Endothelial cell of umbilical vein (primary cell): ENCODE results near the gene DGKB. TPM values are rescaled to one million over a fixed set of nuclear protein-coding genes. Genes with fewer than 3 reads are reported as not detected.

Source experiments
- BruUV-seq: library from RNA; stranded (reverse); fragments of 400-500 nt; replicated peaks from 2 replicates; lab custom pipeline; 2021; lab: Mats Ljungman, UMichigan
- CTCF ChIA-PET: fragments of 300-600, 350-600 bp; sonication (Branson Sonifier 250); formaldehyde crosslinking; loops from one replicate; lab custom pipeline; 2021; ENCODE audit warnings: antibody characterized with exemption, inconsistent platforms; lab: Charles Lee
- POLR2A ChIA-PET: fragments of 300-600, 350-600 bp; sonication (Branson Sonifier 250); formaldehyde crosslinking; loops from one replicate; lab custom pipeline; 2021; ENCODE audit warnings: antibody characterized with exemption, inconsistent platforms; lab: Charles Lee
- DNase-seq: peaks from one replicate; pipeline ENCODE4 v3.0.0-alpha.2; 2011; ENCODE audit warnings: low read depth, low spot score
- FAIRE-seq: peaks from 2 replicates; lab custom pipeline; 2011; peaks lifted over from hg19 to GRCh38; lab: Jason Lieb, UNC
- H2AFZ ChIP-seq: 2 replicates; pipeline ENCODE4 v1.6.0; 2012; ENCODE audit warnings: low read depth, low read length, control low read depth, inconsistent platforms
- H3K27ac ChIP-seq: 2 replicates; pipeline ENCODE4 v1.5.1; 2011; ENCODE audit warnings: low read depth, mild to moderate bottlenecking, control low read depth, low read length, moderate library complexity; ENCODE audit not compliant: insufficient read depth
- H3K27me3 ChIP-seq, 2 experiments: 2 replicates each; pipeline versions ENCODE4 v1.6.0 to v1.6.1; 2011; ENCODE audit warnings: low read length in 2 of 2, mixed read lengths in 1 of 2; ENCODE audit not compliant: control insufficient read depth in 2 of 2, insufficient read depth in 2 of 2
- H3K36me3 ChIP-seq, 2 experiments: 2 replicates in 1 of 2; 3 replicates in 1 of 2; pipeline ENCODE4 v1.5.1; 2011; ENCODE audit warnings: low read length in 2 of 2, mild to moderate bottlenecking in 1 of 2, moderate library complexity in 1 of 2; ENCODE audit not compliant: control insufficient read depth in 2 of 2, insufficient read depth in 2 of 2; ENCODE audit errors: extremely low read depth in 1 of 2
- H3K4me1 ChIP-seq: 3 replicates; pipeline ENCODE4 v1.5.1; 2011; ENCODE audit warnings: mild to moderate bottlenecking, low read length; ENCODE audit not compliant: control insufficient read depth, insufficient read depth; ENCODE audit errors: extremely low read depth
- H3K4me2 ChIP-seq: 2 replicates; pipeline ENCODE4 v1.6.1; 2011; ENCODE audit warnings: low read length, control low read depth, mixed read lengths; ENCODE audit not compliant: insufficient read depth
- H3K4me3 ChIP-seq, 3 experiments: fragments of 200-600 bp in 1 of 3; sonication (generic), shearing (Covaris generic) in 1 of 3; replicated peaks in 1 of 3; 2 replicates each; pipeline ENCODE4 v1.5.1; 2011 to 2016; ENCODE audit warnings: control low read depth in 3 of 3, low read length in 3 of 3, mild to moderate bottlenecking in 2 of 3, inconsistent platforms in 1 of 3, low read depth in 1 of 3, moderate library complexity in 1 of 3; ENCODE audit not compliant: insufficient read depth in 1 of 3
- H3K79me2 ChIP-seq: 2 replicates; pipeline ENCODE4 v1.6.0; 2012; ENCODE audit warnings: low read length, inconsistent platforms; ENCODE audit not compliant: control insufficient read depth, insufficient read depth
- H3K9ac ChIP-seq: replicated peaks from 2 replicates; pipeline ENCODE3; 2011; ENCODE audit warnings: low read length, control low read depth; ENCODE audit not compliant: insufficient read depth; ENCODE audit errors: extremely low read depth
- H3K9me1 ChIP-seq: replicated peaks from 3 replicates; pipeline ENCODE4 v1.6.0; 2011; ENCODE audit warnings: mild to moderate bottlenecking, low read length; ENCODE audit not compliant: control insufficient read depth, insufficient read depth; ENCODE audit errors: extremely low read depth
- H3K9me3 ChIP-seq: replicated peaks from 2 replicates; pipeline ENCODE4 v1.5.1; 2012; ENCODE audit warnings: low read length, inconsistent platforms; ENCODE audit not compliant: control insufficient read depth, insufficient read depth
- H4K20me1 ChIP-seq: replicated peaks from 2 replicates; pipeline ENCODE3; 2011; ENCODE audit warnings: mild to moderate bottlenecking, low read length; ENCODE audit not compliant: control insufficient read depth, insufficient read depth; ENCODE audit errors: extremely low read depth
- CTCF ChIP-seq, 2 donors: IDR thresholded peaks; 1 replicate in 1 of 2; 2 replicates in 1 of 2; pipeline ENCODE4 v1.5.1; 2011; ENCODE audit warnings: low read length in 2 of 2, mild to moderate bottlenecking in 2 of 2, moderate library complexity in 2 of 2, control low read depth in 1 of 2, inconsistent platforms in 1 of 2, low read depth in 1 of 2; ENCODE audit not compliant: insufficient read depth in 1 of 2; ENCODE audit errors: extremely low read depth in 1 of 2
- EZH2 ChIP-seq: IDR thresholded peaks from 2 replicates; pipeline ENCODE4 v1.6.1; 2012; ENCODE audit warnings: borderline replicate concordance, low read depth, mild to moderate bottlenecking, moderate library complexity, low read length, inconsistent platforms; ENCODE audit not compliant: severe bottlenecking
- FOS ChIP-seq: IDR thresholded peaks from 2 replicates; pipeline ENCODE4 v1.6.1; 2011; ENCODE audit warnings: mild to moderate bottlenecking, low read length, moderate library complexity, borderline replicate concordance; ENCODE audit not compliant: insufficient read depth
- GATA2 ChIP-seq: IDR thresholded peaks from 2 replicates; pipeline ENCODE4 v1.7.0; 2011; ENCODE audit warnings: low read depth, mild to moderate bottlenecking, moderate library complexity, mixed read lengths, low read length; ENCODE audit not compliant: insufficient read length, insufficient read depth
- JUN ChIP-seq: IDR thresholded peaks from 2 replicates; pipeline ENCODE4 v1.6.1; 2011; ENCODE audit warnings: borderline replicate concordance, low read depth; ENCODE audit not compliant: insufficient read length, insufficient read depth
- MAX ChIP-seq: IDR thresholded peaks from 2 replicates; pipeline ENCODE4 v1.6.1; 2011; ENCODE audit not compliant: insufficient read depth, insufficient read length
- MYC ChIP-seq: IDR thresholded peaks from one replicate; pipeline ENCODE4 v1.6.1; 2011; ENCODE audit warnings: mild to moderate bottlenecking, low read depth, low read length
- POLR2A ChIP-seq: IDR thresholded peaks from 2 replicates; pipeline ENCODE4 v1.6.1; 2012; ENCODE audit warnings: low read depth, mild to moderate bottlenecking, control low read depth, low read length
- POLR2AphosphoS5 ChIP-seq: IDR thresholded peaks from 2 replicates; pipeline ENCODE4 v1.6.1; 2012; ENCODE audit warnings: low read depth, mild to moderate bottlenecking, control low read depth, low read length, moderate library complexity; ENCODE audit not compliant: insufficient read depth
- dilution Hi-C: fragments of 300-500 bp; cut with MboI; formaldehyde crosslinking; loops from one replicate; pipeline ENCODE4 v1.15.0; 2019; ENCODE audit warnings: low sequenced_read_pairs; ENCODE audit not compliant: extremely low pct_ligation_motif_present
- intact Hi-C: fragments of 100-400 bp; cut with micrococcal nuclease; formaldehyde crosslinking; loops from one replicate; pipeline ENCODE4 v1.10.0; 2022
- polyA plus RNA-seq, 4 experiments: library from polyadenylated mRNA; depleted of rRNA in 3 of 4; stranded (reverse) in 3 of 4; unstranded in 1 of 4; fragments of >200 nt; gene quantifications; 2 replicates each; pipeline versions ENCODE4 v1.2.1 to v1.2.3, GENCODE V29; 2011 to 2012; ENCODE audit warnings: missing spikeins in 1 of 4
- total RNA-seq: library from RNA; stranded (reverse); gene quantifications from 2 replicates; pipeline ENCODE4 v1.2.3, GENCODE V29; 2021

Gene DGKB
- total and polyA plus RNA-seq, 2 donors (not counting 3 experiments of a cell fraction or from before 2014, with no cell fraction given): not detected

- no peaks in the 10 kb centered on the region for H3K9me1 ChIP-seq
- no peak overlapping the region for H2AFZ ChIP-seq
- H3K36me3 ChIP-seq: no peaks in the 10 kb centered on the region
- no peak overlapping the region for H3K27ac ChIP-seq
- no peak overlapping the region for H3K4me2 ChIP-seq
- no TSS peak for BruUV-seq
- no peak overlapping the region for H3K4me3 ChIP-seq
- intact Hi-C loops: no loop called here
- H3K9ac ChIP-seq: no peak overlapping the region
- FAIRE-seq: no peak
- ChIA-PET CTCF (no interaction called here), POLR2A (no interaction called here)
- H3K9me3 ChIP-seq: no peaks in the 10 kb centered on the region
- DNase-seq: no peak
- no peaks in the 10 kb centered on the region for H3K4me1 ChIP-seq
- H3K79me2 ChIP-seq: no peaks in the 10 kb centered on the region
- H3K27me3 ChIP-seq: no peaks in the 10 kb centered on the region
- no peak for TF ChIP-seq EZH2
- no peak for TF ChIP-seq JUN
- no peak for TF ChIP-seq CTCF (IDR thresholded peaks at IDR 0.05; ENCODE audit: extremely low read depth in 1 of 2, insufficient read depth in 1 of 2, low read depth in 1 of 2, low read length in 2 of 2)
- no peak for TF ChIP-seq POLR2AphosphoS5
- TF ChIP-seq MAX: no peak
- no peak for TF ChIP-seq MYC
- no peak for TF ChIP-seq GATA2
- no peak for TF ChIP-seq POLR2A
- no peak for TF ChIP-seq FOS
- dilution Hi-C loops: no loop called here
- no peaks in the 10 kb centered on the region for H4K20me1 ChIP-seq
Observed at GRCh38 chr7:14336256-14336655, 566.3 kb downstream of the DGKB start.
